ENCODE measurements around the gene GAL3ST2. TPM values are rescaled to one million over a fixed set of nuclear protein-coding genes. Genes with fewer than 3 reads are reported as not detected.
"Not testable (repeated sequence)": the region's sequence is repeated elsewhere in the genome, so short reads cannot be mapped to it uniquely, and the experiment has no call there.

Gene GAL3ST2
- total RNA-seq, 1 donor from 2014 or later, result not detected

- DNase-seq (ENCODE audit: low read depth, low spot score), result no peak
Observed at GRCh38 chr2:241768251-241768711, 8.3 kb upstream of the GAL3ST2 start.

- no peak for DNase-seq (ENCODE audit: low read depth, low spot score)
Observed at GRCh38 chr2:241768850-241769249, 7.8 kb upstream of the GAL3ST2 start.

- DNase-seq (ENCODE audit: low read depth, low spot score), result no peak
Observed at GRCh38 chr2:241769819-241770184, 6.8 kb upstream of the GAL3ST2 start.

GRCh38 chr2:241770185-241770935, 6.3 kb upstream of the GAL3ST2 start:
- no peak for DNase-seq (ENCODE audit: low read depth, low spot score)

GRCh38 chr2:241770936-241771285, 5.7 kb upstream of the GAL3ST2 start:
- no peak for DNase-seq (ENCODE audit: low read depth, low spot score)

GRCh38 chr2:241771286-241772062, 5.1 kb upstream of the GAL3ST2 start:
- no peak for DNase-seq (ENCODE audit: low read depth, low spot score)

GRCh38 chr2:241772063-241772499, 4.5 kb upstream of the GAL3ST2 start:
- DNase-seq (ENCODE audit: low read depth, low spot score), result no peak

- DNase-seq (ENCODE audit: low read depth, low spot score), result no peak
Observed at GRCh38 chr2:241773511-241774418, 2.9 kb upstream of the GAL3ST2 start.

GRCh38 chr2:241774419-241775222, 2.0 kb upstream of the GAL3ST2 start:
- DNase-seq (ENCODE audit: low read depth, low spot score), result no peak

- no peak for DNase-seq (ENCODE audit: low read depth, low spot score)
Observed at GRCh38 chr2:241775223-241776177, 1.1 kb upstream of the GAL3ST2 start.

GRCh38 chr2:241777170-241777685, 606 bp downstream of the GAL3ST2 start:
- DNase-seq (ENCODE audit: low read depth, low spot score), result no peak

GRCh38 chr2:241777686-241778627, 1.3 kb downstream of the GAL3ST2 start:
- no peak for DNase-seq (ENCODE audit: low read depth, low spot score)

- no peak for DNase-seq (ENCODE audit: low read depth, low spot score)
Observed at GRCh38 chr2:241780939-241781569, 4.4 kb downstream of the GAL3ST2 start.

- not testable (repeated sequence) for DNase-seq (ENCODE audit: low read depth, low spot score)
Observed at GRCh38 chr2:241782053-241782452, 5.4 kb downstream of the GAL3ST2 start.

GRCh38 chr2:241788135-241788534, 11.5 kb downstream of the GAL3ST2 start:
- no peak for DNase-seq (ENCODE audit: low read depth, low spot score)

GRCh38 chr2:241788572-241788971, 11.9 kb downstream of the GAL3ST2 start:
- DNase-seq (ENCODE audit: low read depth, low spot score), result no peak

GRCh38 chr2:241791385-241791784, 14.8 kb downstream of the GAL3ST2 start:
- not testable (repeated sequence) for DNase-seq (ENCODE audit: low read depth, low spot score)

GRCh38 chr2:241793385-241793784, 16.8 kb downstream of the GAL3ST2 start:
- no peak for DNase-seq (ENCODE audit: low read depth, low spot score)
